Omental fat pad (tissue), 4 donors: ENCODE data around the gene TMEM126B. TPM values are rescaled to one million over a fixed set of nuclear protein-coding genes. Genes with fewer than 3 reads are reported as not detected.
"Not testable (repeated sequence)": the region's sequence is repeated elsewhere in the genome, so short reads cannot be mapped to it uniquely, and the experiment has no call there.

Experiments used
- ATAC-seq: fragments of 150-250 bp; one replicate; pipeline ENCODE4 v1.9.1; 2016; ENCODE audit warnings: mild to moderate bottlenecking, moderate library complexity; ENCODE audit not compliant: low FRiP score
- DNase-seq: peaks from one replicate; pipeline ENCODE4 v3.0.0-alpha.2; 2019; ENCODE audit warnings: low spot score
- CTCF ChIP-seq, 3 donors: fragments of 450-650 bp; IDR thresholded peaks; one replicate each; pipeline ENCODE4 v1.5.1; 2016 to 2017; ENCODE audit warnings: antibody characterized with exemption in 3 of 3, mild to moderate bottlenecking in 3 of 3, moderate library complexity in 2 of 3
- total RNA-seq, 4 donors: library from RNA; depleted of rRNA; stranded (reverse); fragments of >200 nt; gene quantifications; one replicate each; pipeline ENCODE4 v1.1.0, GENCODE V29; 2016

TMEM126B gene
- total RNA-seq, 4 donors from 2014 or later = 37.3 to 70.1 (median 54.7) TPM

GRCh38 chr11:85663080-85663752 is 34.8 kb downstream of the TMEM126B start:
- no peak for TF ChIP-seq CTCF (IDR thresholded peaks at IDR 0.05)
- ATAC-seq (no peak), DNase-seq (no peak)

- ATAC-seq = peak; percentile 24
- no peak for TF ChIP-seq CTCF (IDR thresholded peaks at IDR 0.05)
These were observed 35.6 kb downstream of the TMEM126B start for GRCh38 chr11:85663753-85664614.

GRCh38 chr11:85664615-85665481 is 36.5 kb downstream of the TMEM126B start, which contains the start of gene CREBZF:
Gene CREBZF, minus strand, starts transcription at chr11:85665129. Its CDS starts 254 bp downstream, at chr11:85664875.
- ATAC-seq = peak; percentile 96
- peak; percentile 91 for DNase-seq
- TF ChIP-seq CTCF (IDR thresholded peaks at IDR 0.05) = no peak

More at GRCh38 chr11:85663753-85664614, 35.6 kb downstream of the TMEM126B start:
- DNase-seq = peak; percentile 35

- DNase-seq (no peak), ATAC-seq (no peak)
- TF ChIP-seq CTCF (IDR thresholded peaks at IDR 0.05) = no peak
These were observed 37.3 kb downstream of the TMEM126B start for GRCh38 chr11:85665733-85666132.

- no peak for ATAC-seq
- no peak for TF ChIP-seq CTCF (IDR thresholded peaks at IDR 0.05)
These were observed 38.3 kb downstream of the TMEM126B start for GRCh38 chr11:85666687-85667086.

GRCh38 chr11:85668157-85668556 is 39.8 kb downstream of the TMEM126B start:
- DNase-seq (no peak), ATAC-seq (no peak)
- no peak for TF ChIP-seq CTCF (IDR thresholded peaks at IDR 0.05)

More at GRCh38 chr11:85666687-85667086, 38.3 kb downstream of the TMEM126B start:
- no peak for DNase-seq

- DNase-seq, ATAC-seq: not testable (repeated sequence)
These were observed 42.7 kb downstream of the TMEM126B start for GRCh38 chr11:85670949-85671663.
